GM23248 (cell line): ENCODE measurements around the gene MXRA5. TPM values are rescaled to one million over a fixed set of nuclear protein-coding genes. Genes with fewer than 3 reads are reported as not detected.
A peak's percentile ranks its signal among the peaks of the same experiment; 100 is the strongest.

Source experiments
- DNase-seq: peaks from one replicate; pipeline ENCODE4 v3.0.0-alpha.2; 2015
- H2AFZ ChIP-seq: fragments of 200-600 bp; sonication (generic); 2 replicates; pipeline ENCODE4 v1.6.1; 2016; ENCODE audit warnings: antibody characterized with exemption
- H3F3A ChIP-seq: fragments of 200-600 bp; sonication (generic); 2 replicates; pipeline ENCODE4 v1.6.1; 2016; ENCODE audit warnings: mild to moderate bottlenecking, antibody characterized with exemption, mixed run types; ENCODE audit not compliant: insufficient read depth
- H3K27ac ChIP-seq: fragments of 200-600 bp; sonication (generic); 2 replicates; pipeline ENCODE4 v1.5.1; 2016; ENCODE audit warnings: mild to moderate bottlenecking
- H3K27me3 ChIP-seq: fragments of 200-600 bp; sonication (generic); replicated peaks from 2 replicates; pipeline ENCODE4 v1.6.1; 2016; ENCODE audit warnings: mild to moderate bottlenecking; ENCODE audit not compliant: insufficient read depth
- H3K36me3 ChIP-seq: fragments of 200-600 bp; sonication (generic); 2 replicates; pipeline ENCODE4 v1.6.1; 2016; ENCODE audit warnings: low read depth, mild to moderate bottlenecking
- H3K4me1 ChIP-seq: fragments of 200-600 bp; sonication (generic); 2 replicates; pipeline ENCODE4 v1.6.1; 2016; ENCODE audit warnings: mild to moderate bottlenecking; ENCODE audit not compliant: insufficient read depth
- H3K4me2 ChIP-seq: fragments of 200-600 bp; sonication (generic); one replicate; pipeline ENCODE4 v1.6.1; 2016; ENCODE audit warnings: mild to moderate bottlenecking; ENCODE audit not compliant: unreplicated experiment
- H3K4me3 ChIP-seq: fragments of 200-600 bp; sonication (generic); 2 replicates; pipeline ENCODE4 v1.5.1; 2016; ENCODE audit warnings: mild to moderate bottlenecking
- H3K79me2 ChIP-seq: fragments of 200-600 bp; sonication (generic); 2 replicates; pipeline ENCODE4 v1.6.1; 2016; ENCODE audit warnings: mild to moderate bottlenecking; ENCODE audit not compliant: insufficient read depth
- H3K9ac ChIP-seq: fragments of 200-600 bp; sonication (generic); 2 replicates; pipeline ENCODE4 v1.6.1; 2016; ENCODE audit warnings: mild to moderate bottlenecking
- H3K9me2 ChIP-seq: fragments of 200-600 bp; sonication (generic); 2 replicates; pipeline ENCODE4 v1.6.1; 2016; ENCODE audit warnings: mixed run types, mild to moderate bottlenecking, moderate library complexity; ENCODE audit not compliant: insufficient read depth
- H3K9me3 ChIP-seq: fragments of 200-600 bp; sonication (generic); one replicate; pipeline ENCODE4 v1.6.1; 2017; ENCODE audit warnings: low read depth
- H4K20me1 ChIP-seq: fragments of 200-600 bp; sonication (generic); 2 replicates; pipeline ENCODE4 v1.6.0; 2016; ENCODE audit not compliant: insufficient read depth
- EZH2 ChIP-seq: fragments of 200-600 bp; sonication (generic); IDR thresholded peaks from 2 replicates; pipeline ENCODE4 v1.6.1; 2018; ENCODE audit warnings: antibody characterized with exemption, mild to moderate bottlenecking; ENCODE audit not compliant: insufficient read depth, poor library complexity, severe bottlenecking
- EZH2phosphoT487 ChIP-seq: fragments of 200-600 bp; sonication (generic); IDR thresholded peaks from 2 replicates; pipeline ENCODE4 v1.6.1; 2018; ENCODE audit warnings: antibody characterized with exemption, moderate library complexity, mild to moderate bottlenecking, low read depth; ENCODE audit not compliant: insufficient read depth
- WGBS, 2 experiments: methylation state at CpG; one replicate each; pipeline ENCODE4 v1.1.6; 2015 to 2017; ENCODE audit warnings: low lambda C conversion rate in 2 of 2, low coverage in 1 of 2; ENCODE audit errors: missing lambda C conversion rate in 2 of 2; 5-methylcytosine and 5-hydroxymethylcytosine counted together
- in situ Hi-C: fragments of 300-500 bp; cut with MboI; formaldehyde crosslinking; loops from 2 replicates; pipeline ENCODE4 v1.15.0; 2020
- polyA plus RNA-seq: library from polyadenylated mRNA; unstranded; fragments of >200 nt; fragmentation: Nextera tagmentation; extraction: Ambion mirVana; gene quantifications from 2 replicates; pipeline ENCODE4 v1.2.1, GENCODE V29; 2016
- total RNA-seq: library from RNA; depleted of rRNA; stranded (reverse); fragments of >200 nt; shearing (Covaris generic); gene quantifications from 2 replicates; pipeline ENCODE4 v1.2.3, GENCODE V29; 2014; rRNA removed

The MXRA5 gene
- 72.0 and 79.1 TPM in 2 replicates for total RNA-seq
- 45.2 and 46.3 TPM in 2 replicates for polyA plus RNA-seq

- H3K9me3 ChIP-seq: no peaks in the 10 kb centered on the region
- peak within 1 kb of the TSS; percentile 64 for H3K27ac ChIP-seq
- no peaks in the 10 kb centered on the region for H3K79me2 ChIP-seq
- H4K20me1 ChIP-seq: no peaks in the 10 kb centered on the region
- H3K36me3 ChIP-seq: 0 out of 2 replicates have a peak, but pooled peaks cover 2% of the 10 kb centered on the region
- no peaks in the 10 kb centered on the region for H3K9me2 ChIP-seq
- in situ Hi-C loops: loop anchor here (25.0 kb wide), 2 partner anchors 191 to 291 kb away; no protein-coding TSS in a partner anchor
- DNase-seq: peak; percentile 66
- WGBS, 2 experiments: 2% methylated on average over 21 to 44 of the region's 70 CpGs
- TF ChIP-seq EZH2phosphoT487: no peak
- TF ChIP-seq EZH2: no peak
- H3K4me2 ChIP-seq: peak within 1 kb of the TSS; percentile 73
- H3K4me1 ChIP-seq: no peaks in the 10 kb centered on the region
- H2AFZ ChIP-seq: peak within 1 kb of the TSS; percentile 66
- H3K9ac ChIP-seq: peak within 1 kb of the TSS; percentile 77
- no peaks in the 10 kb centered on the region for H3K27me3 ChIP-seq
- peak within 1 kb of the TSS; percentile 75 for H3K4me3 ChIP-seq
- H3F3A ChIP-seq: no peaks in the 10 kb centered on the region
Measured at GRCh38 chrX:3346501-3347259, at the start of gene MXRA5. Gene MXRA5 (minus strand): TSS chrX:3346652. CDS start chrX:3343833, 2,819 bp downstream.

- H3K4me2 ChIP-seq: peak overlapping the region; percentile 65
- no peaks in the 10 kb centered on the region for H3K79me2 ChIP-seq
- peak; percentile 42 for DNase-seq
- TF ChIP-seq EZH2: no peak
- TF ChIP-seq EZH2phosphoT487: no peak
- H3K9ac ChIP-seq: no peak overlapping the region
- no peaks in the 10 kb centered on the region for H3K9me3 ChIP-seq
- H3K4me1 ChIP-seq: peaks cover 10% of the 10 kb centered on the region
- WGBS, 2 experiments: 58 to 62% methylated on average over 7 of the region's 7 CpGs
- no peaks in the 10 kb centered on the region for H3K36me3 ChIP-seq
- no peak overlapping the region for H3K4me3 ChIP-seq
- H3K27me3 ChIP-seq: no peaks in the 10 kb centered on the region
- H3K9me2 ChIP-seq: no peaks in the 10 kb centered on the region
- H3K27ac ChIP-seq: no peak overlapping the region
- in situ Hi-C loops: no loop called here
- H2AFZ ChIP-seq: no peak overlapping the region
- no peaks in the 10 kb centered on the region for H4K20me1 ChIP-seq
- H3F3A ChIP-seq: peaks cover 8% of the 10 kb centered on the region; the same call in 1 of the 2 replicates
Measured at GRCh38 chrX:3393581-3394111, 47.2 kb upstream of the MXRA5 start.

- no peaks in the 10 kb centered on the region for H3K9me3 ChIP-seq
- DNase-seq: peak; percentile 54
- H3K36me3 ChIP-seq: no peaks in the 10 kb centered on the region
- peak overlapping the region; percentile 65 for H3K4me2 ChIP-seq
- no peaks in the 10 kb centered on the region for H4K20me1 ChIP-seq
- H3K79me2 ChIP-seq: no peaks in the 10 kb centered on the region
- H3K9ac ChIP-seq: no peak overlapping the region
- H3K4me1 ChIP-seq: peaks cover 10% of the 10 kb centered on the region
- no peak overlapping the region for H2AFZ ChIP-seq
- in situ Hi-C loops: no loop called here
- TF ChIP-seq EZH2: no peak
- no peak for TF ChIP-seq EZH2phosphoT487
- H3K4me3 ChIP-seq: no peak overlapping the region
- H3K9me2 ChIP-seq: no peaks in the 10 kb centered on the region
- no peaks in the 10 kb centered on the region for H3K27me3 ChIP-seq
- no peak overlapping the region for H3K27ac ChIP-seq
- H3F3A ChIP-seq: peaks cover 8% of the 10 kb centered on the region; the same call in 1 of the 2 replicates
- 0% methylated on average over 1 of the region's 1 CpG for WGBS, 2 experiments
Measured at GRCh38 chrX:3393178-3393577, 46.7 kb upstream of the MXRA5 start.

GRCh38 chrX:3388457-3388856, 42.0 kb upstream of the MXRA5 start:
- Histone ChIP-seq H3K9ac (no peak overlapping the region), H3K4me1 (peaks cover 9% of the 10 kb centered on the region), H3K9me2 (no peaks in the 10 kb centered on the region), H3K4me3 (no peak overlapping the region), H3K27ac (no peak overlapping the region), H3K79me2 (no peaks in the 10 kb centered on the region), H3K9me3 (no peaks in the 10 kb centered on the region), H3F3A (peaks cover 7% of the 10 kb centered on the region; the same call in 1 of the 2 replicates), H2AFZ (no peak overlapping the region), H3K36me3 (no peaks in the 10 kb centered on the region), H3K4me2 (no peak overlapping the region), H3K27me3 (no peaks in the 10 kb centered on the region), H4K20me1 (no peaks in the 10 kb centered on the region)
- in situ Hi-C loops: no loop called here
- DNase-seq: no peak
- WGBS, 2 experiments: 18 to 36% methylated on average over 2 of the region's 2 CpGs
- TF ChIP-seq EZH2 (no peak), EZH2phosphoT487 (no peak)
